Measurements from ENCODE around the gene MCAT. TPM values are rescaled to one million over a fixed set of nuclear protein-coding genes. Genes with fewer than 3 reads are reported as not detected.

MCAT gene
- total and polyA plus RNA-seq, 12 donors, result 16.9 to 92.9 (median 27.7) TPM

DNA sequence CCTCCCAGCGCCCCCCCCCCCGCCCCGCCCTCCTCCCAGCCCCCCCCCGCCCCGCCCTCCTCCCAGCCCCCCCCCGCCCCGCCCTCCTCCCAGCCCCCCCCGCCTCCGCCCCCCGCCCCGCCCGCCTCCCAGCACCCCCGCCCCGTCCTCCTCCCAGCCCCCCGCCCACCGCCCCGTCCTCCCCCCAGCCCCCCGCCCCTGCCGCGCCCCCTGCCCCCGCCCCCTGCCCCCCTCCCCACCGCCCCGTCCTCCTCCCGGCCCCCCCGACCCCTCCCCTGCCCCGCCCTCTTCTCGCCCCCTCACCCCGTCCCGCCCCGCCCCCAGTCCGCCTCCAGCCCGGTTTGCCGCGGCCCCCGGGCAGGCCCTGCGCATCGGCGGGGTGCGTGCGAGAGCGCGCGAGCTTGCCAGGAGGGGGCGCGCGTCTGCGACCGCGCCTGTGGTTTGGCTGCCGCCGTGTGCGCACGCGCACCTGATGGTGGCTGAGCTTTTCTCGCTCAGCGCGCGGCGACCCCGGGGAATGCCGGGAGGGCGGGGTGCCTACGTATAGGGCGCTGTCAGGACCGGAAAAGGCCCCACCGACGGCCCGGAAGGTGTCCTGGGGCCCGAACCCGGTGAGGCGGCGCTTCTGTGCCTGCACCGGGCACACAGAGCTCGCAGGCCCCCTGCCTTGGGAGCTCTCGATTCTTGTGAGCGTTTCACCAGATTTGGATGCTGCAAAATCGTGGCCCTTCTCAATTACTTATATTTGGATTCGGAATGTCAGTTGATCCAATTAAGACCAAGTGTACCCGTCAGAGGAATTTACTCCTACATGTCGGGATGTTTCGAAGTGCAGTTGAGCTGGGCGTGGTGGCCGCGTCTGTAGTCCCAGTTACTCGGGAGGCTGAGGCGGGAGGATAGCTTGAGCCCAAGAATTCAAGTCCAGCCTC lies 44.2 kb upstream of the MCAT start:
- TF ChIP-seq POLR2A (IDR thresholded peaks at IDR 0.05), result peak; percentile 53 to 65
- TF ChIP-seq, protein P1, sequence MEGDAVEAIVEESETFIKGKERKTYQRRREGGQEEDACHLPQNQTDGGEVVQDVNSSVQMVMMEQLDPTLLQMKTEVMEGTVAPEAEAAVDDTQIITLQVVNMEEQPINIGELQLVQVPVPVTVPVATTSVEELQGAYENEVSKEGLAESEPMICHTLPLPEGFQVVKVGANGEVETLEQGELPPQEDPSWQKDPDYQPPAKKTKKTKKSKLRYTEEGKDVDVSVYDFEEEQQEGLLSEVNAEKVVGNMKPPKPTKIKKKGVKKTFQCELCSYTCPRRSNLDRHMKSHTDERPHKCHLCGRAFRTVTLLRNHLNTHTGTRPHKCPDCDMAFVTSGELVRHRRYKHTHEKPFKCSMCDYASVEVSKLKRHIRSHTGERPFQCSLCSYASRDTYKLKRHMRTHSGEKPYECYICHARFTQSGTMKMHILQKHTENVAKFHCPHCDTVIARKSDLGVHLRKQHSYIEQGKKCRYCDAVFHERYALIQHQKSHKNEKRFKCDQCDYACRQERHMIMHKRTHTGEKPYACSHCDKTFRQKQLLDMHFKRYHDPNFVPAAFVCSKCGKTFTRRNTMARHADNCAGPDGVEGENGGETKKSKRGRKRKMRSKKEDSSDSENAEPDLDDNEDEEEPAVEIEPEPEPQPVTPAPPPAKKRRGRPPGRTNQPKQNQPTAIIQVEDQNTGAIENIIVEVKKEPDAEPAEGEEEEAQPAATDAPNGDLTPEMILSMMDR (IDR thresholded peaks at IDR 0.05), result peak; percentile 16 to 81 (median 45)
- peak; percentile 96 to 98 (median 96) for DNase-seq

DNA sequence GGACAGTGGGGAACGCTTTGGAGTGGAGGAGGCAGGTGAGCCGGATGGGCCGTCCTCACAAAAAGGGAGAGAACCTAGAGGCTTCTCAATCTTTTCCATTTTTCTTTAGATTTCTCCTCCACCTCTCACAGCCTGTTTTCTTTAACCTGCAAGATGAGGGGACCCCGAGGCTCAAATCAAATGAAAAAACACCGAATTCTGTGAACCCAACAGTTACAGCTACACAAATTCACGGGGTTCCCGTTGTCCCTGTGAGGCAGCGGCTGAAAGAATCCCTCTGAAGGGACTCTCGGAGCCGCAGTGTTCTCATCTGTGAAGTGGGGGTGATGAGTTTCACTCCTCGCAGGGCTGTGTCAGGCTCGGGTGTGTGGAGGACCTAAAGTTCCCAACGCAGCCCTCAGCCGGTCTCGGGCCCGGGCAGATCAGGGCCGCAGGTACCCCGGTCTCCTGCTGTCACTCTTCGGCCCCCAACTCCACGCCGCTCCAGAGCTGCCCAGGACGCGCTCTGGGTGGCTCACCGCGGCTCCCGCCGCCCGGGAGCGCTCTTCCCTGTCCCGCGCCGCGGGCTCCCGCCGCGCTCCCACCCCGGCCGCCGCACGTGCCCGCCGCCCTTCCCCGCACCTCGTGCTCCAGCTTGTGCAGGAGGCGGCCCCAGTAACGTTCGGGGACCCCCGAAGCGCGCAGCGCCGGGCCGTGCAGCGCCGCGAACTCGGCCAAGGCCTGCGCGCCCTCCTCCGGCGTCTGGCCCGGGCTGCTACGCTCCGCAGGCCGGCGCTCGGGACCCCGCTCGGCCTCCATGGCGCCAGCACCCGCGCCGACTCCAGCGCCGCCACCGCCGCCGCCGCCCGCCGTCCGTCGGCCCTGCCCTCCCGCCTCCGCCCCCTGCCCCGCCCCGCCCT lies 43.3 kb upstream of the MCAT start, which contains the start of gene TTLL12:
Gene TTLL12 (minus strand): TSS at position 863 of the 899 bp plus-strand sequence. CDS start 65 bp downstream, at position 798.
- peak in 6 of 7 donors; percentile 53 to 69 (median 63) for DNase-seq
- intact Hi-C loops (cut with DNase I), result no loop called here
- Histone ChIP-seq H3K4me1 (replicated peaks in 1 of 2) (peaks cover 21 to 27% of the 10 kb centered on the region in 2 donors), H3K27ac (peak within 1 kb of the TSS; percentile 72 to 99 (median 90)), H3K36me3 (replicated peaks in 1 of 2) (no peaks in the 10 kb centered on the region), H3K4me3 (peak within 1 kb of the TSS; percentile 33 to 74 (median 62)), H3K9me3 (replicated peaks in 1 of 3) (no peaks in the 10 kb centered on the region), H3K27me3 (no peaks in the 10 kb centered on the region)
- TF ChIP-seq POLR2A (IDR thresholded peaks at IDR 0.05), result peak in 1 of 2 donors; percentile 71
- TF ChIP-seq, protein P1 (IDR thresholded peaks at IDR 0.05), result peak in 1 of 6 experiments; percentile 12
- 1 to 12% (median 2%) methylated on average over 8 to 83 of the region's 87 CpGs for WGBS, 4 donors

More for the DNA sequence above, 44.2 kb upstream of the MCAT start:
- H3K4me1 ChIP-seq (replicated peaks in 1 of 2), result peaks cover 21 to 27% of the 10 kb centered on the region in 2 donors
- no peaks in the 10 kb centered on the region for H3K36me3 ChIP-seq (replicated peaks in 1 of 2)
- peak overlapping the region; percentile 72 to 99 (median 90) for H3K27ac ChIP-seq
- intact Hi-C loops (cut with DNase I), result no loop called here
- H3K27me3 ChIP-seq, result no peaks in the 10 kb centered on the region
- WGBS, 4 donors, result 5 to 31% (median 12%) methylated on average over 7 to 64 of the region's 86 CpGs
- no peaks in the 10 kb centered on the region for H3K9me3 ChIP-seq (replicated peaks in 1 of 3)
- H3K4me3 ChIP-seq, result peak overlapping the region in 3 of 4 donors; percentile 38 to 74 (median 53)

DNA sequence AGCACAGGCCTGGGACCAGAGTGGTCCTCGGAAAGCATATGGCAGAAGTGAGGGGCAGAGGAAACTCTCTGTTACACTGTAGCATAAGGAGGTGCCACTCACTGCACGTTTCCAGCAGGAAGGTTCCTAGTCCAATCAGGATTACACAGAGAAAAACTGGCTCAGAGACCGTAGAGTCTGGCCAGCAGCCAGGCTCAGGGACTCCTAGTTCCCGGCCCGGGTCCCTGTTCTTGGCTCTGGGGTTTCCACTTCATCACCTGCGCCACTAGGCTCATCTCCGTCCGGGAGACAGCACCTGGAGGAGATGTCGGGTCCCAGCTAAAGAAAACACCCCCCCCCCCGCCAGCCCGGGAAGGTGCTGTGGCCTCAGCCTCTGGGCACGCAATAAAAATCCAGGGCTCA lies 42.7 kb upstream of the MCAT start:
- Histone ChIP-seq H3K27ac (peak overlapping the region in 3 of 5 donors; percentile 71 to 93 (median 84)), H3K9me3 (replicated peaks in 1 of 3) (no peaks in the 10 kb centered on the region), H3K27me3 (no peaks in the 10 kb centered on the region), H3K4me1 (replicated peaks in 1 of 2) (peaks cover 21 to 27% of the 10 kb centered on the region in 2 donors), H3K36me3 (replicated peaks in 1 of 2) (no peaks in the 10 kb centered on the region), H3K4me3 (peak overlapping the region in 2 of 4 donors; percentile 58 to 61)
- TF ChIP-seq POLR2A (IDR thresholded peaks at IDR 0.05), result peak in 1 of 2 donors; percentile 21
- TF ChIP-seq, protein P1 (IDR thresholded peaks at IDR 0.05), result no peak
- intact Hi-C loops (cut with DNase I), result no loop called here
- peak; percentile 66 to 86 (median 74) for DNase-seq
- WGBS, 4 donors, result 8 to 19% (median 15%) methylated on average over 2 to 12 of the region's 12 CpGs

Measured in adrenal gland (tissue), 12 donors.